ENCODE measurements around the gene VPS18.

GRCh38 chr15:40933517-40933902 is 39.3 kb downstream of the VPS18 start:
- TF ChIP-seq, protein P1, sequence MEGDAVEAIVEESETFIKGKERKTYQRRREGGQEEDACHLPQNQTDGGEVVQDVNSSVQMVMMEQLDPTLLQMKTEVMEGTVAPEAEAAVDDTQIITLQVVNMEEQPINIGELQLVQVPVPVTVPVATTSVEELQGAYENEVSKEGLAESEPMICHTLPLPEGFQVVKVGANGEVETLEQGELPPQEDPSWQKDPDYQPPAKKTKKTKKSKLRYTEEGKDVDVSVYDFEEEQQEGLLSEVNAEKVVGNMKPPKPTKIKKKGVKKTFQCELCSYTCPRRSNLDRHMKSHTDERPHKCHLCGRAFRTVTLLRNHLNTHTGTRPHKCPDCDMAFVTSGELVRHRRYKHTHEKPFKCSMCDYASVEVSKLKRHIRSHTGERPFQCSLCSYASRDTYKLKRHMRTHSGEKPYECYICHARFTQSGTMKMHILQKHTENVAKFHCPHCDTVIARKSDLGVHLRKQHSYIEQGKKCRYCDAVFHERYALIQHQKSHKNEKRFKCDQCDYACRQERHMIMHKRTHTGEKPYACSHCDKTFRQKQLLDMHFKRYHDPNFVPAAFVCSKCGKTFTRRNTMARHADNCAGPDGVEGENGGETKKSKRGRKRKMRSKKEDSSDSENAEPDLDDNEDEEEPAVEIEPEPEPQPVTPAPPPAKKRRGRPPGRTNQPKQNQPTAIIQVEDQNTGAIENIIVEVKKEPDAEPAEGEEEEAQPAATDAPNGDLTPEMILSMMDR (IDR thresholded peaks at IDR 0.05): no peak
- TF ChIP-seq ZFX (IDR thresholded peaks at IDR 0.05; ENCODE audit: borderline replicate concordance): no peak

Measured in 22Rv1 (cell line).